ENCODE data around the gene NME1. TPM values are rescaled to one million over a fixed set of nuclear protein-coding genes. Genes with fewer than 3 reads are reported as not detected.
"Not testable (repeated sequence)": the region's sequence is repeated elsewhere in the genome, so short reads cannot be mapped to it uniquely, and the experiment has no call there.

NME1 gene
- total RNA-seq (2014; rRNA removed) = 234 and 259 TPM in 2 replicates
- 271 TPM for polyA plus RNA-seq (2012)

DNA sequence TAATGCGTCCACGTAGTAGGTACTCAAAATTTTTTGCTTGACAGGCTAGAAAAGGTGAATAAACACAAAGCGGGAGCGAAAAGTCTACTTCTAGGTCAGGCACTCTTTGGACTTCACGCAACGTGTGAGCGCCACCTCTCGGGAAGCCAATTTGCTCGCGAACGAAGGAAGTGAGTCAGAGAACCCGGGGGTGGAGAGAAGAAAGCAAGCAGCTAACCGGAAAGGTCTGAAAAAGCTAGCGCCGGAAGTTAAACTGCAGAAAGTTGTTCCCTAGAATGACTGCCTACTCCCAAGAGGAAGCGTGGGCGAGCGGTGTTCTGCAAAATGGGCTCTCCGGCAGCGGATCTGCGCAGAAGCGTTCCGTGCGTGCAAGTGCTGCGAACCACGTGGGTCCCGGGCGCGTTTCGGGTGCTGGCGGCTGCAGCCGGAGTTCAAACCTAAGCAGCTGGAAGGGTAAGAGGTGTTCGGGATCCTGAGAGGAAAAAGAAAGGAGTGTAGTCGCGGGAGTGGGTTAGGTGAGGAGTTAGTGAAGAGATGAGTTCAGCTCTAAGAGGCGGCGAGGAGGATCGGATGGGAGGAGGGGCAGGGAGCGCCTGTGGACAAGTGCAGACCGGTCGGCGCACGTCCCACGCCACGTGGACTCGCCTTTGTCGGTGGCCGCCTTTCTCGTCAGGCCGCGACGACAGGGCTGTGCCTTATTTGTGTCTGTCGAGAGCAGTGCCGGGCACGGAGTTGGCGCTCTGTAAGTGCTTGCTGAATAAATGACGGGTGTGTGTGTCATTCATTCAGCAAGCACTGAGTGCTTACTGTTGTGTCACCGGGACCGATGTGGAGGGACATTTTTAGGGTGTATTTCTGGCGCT is at the start of gene NME1:
Gene NME1, plus strand, starts transcription at position 350 of the 863 bp plus-strand sequence. CDS start 2,096 bp downstream, outside the sequence.
- DNase-seq (ENCODE audit: low read depth) = peak; percentile 99

DNA sequence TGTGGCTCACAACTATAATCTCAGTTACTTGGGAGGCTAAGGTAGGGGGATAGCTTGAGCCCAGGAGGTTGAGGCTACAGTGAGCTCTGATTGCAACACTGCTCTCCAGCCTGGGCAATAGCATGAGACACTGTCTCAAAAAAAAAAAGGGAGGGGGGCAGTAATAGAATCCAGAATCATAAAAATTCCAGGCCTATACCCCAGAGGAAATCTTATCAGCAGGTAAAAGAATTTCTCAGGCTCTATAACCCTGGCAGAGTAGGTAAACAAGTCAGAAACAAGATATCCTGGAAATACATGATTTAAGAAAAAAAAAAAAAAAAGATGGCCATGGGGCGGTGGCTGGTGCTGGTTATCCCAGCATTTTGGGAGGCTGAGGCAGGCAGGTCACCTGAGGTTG is 45.6 kb upstream of the NME1 start:
- DNase-seq (ENCODE audit: low read depth) = no peak

DNA sequence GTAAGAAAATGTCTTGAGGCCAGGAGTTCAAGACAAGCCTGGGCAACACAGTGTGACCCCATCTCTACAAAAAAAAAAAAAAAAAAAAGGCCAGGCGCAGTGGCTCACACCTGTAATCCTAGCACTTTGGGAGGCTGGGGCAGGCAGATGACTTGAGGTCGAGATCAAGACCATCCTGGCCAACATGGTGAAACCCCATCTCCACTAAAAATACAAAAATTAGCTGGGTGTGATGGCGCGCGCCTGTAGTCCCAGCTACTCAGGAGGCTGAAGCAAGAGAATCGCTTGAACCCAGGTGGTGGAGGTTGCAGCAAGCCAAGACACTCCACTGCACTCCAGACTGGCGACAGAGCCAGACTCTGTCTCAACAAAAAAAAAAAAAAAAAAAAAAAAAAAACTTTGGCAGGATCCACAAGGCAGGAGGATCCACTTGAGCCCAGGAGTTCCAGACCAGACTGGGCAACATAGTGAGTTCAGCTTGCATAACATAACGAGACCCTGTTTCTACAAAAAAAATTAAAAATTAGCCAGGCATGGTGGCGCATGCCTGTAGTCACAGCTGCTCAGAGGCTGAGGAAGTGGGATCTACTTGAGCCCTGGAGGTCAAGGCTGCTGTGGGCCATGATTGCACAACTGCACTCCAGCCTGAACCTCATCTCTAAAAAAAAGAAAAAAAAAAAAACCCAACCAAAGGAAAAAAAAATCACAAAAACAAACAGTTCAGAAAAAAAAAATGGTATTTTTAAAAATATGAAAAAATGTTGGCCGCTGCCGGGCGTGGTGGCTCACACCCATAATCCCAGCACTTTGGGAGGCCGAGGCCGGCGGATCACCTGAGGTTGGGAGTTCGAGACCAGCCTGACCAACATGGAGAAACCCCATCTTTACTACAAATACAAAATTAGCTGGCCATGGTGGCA is 40.8 kb upstream of the NME1 start:
- peak; percentile 85 for DNase-seq (ENCODE audit: low read depth)

DNA sequence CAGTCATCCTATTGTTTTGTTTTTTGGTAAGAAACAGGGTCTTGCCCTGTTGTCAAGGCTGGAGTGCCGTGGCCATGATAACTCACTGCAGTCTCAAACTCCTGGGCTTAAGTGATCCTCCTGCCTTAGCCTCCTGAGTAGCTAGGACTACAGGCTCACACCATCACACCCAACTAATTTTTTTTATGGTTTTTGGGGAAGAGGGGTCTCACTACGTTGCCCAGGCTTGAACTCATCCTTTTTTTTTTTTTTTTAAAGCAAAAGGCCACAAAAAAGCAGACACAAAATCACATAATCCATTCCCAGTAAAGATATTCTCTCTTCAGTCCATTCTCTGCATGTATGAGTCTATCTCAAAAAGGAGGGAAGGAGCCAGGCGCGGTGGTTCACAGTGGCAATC is 38.2 kb upstream of the NME1 start:
- no peak for DNase-seq (ENCODE audit: low read depth)

DNA sequence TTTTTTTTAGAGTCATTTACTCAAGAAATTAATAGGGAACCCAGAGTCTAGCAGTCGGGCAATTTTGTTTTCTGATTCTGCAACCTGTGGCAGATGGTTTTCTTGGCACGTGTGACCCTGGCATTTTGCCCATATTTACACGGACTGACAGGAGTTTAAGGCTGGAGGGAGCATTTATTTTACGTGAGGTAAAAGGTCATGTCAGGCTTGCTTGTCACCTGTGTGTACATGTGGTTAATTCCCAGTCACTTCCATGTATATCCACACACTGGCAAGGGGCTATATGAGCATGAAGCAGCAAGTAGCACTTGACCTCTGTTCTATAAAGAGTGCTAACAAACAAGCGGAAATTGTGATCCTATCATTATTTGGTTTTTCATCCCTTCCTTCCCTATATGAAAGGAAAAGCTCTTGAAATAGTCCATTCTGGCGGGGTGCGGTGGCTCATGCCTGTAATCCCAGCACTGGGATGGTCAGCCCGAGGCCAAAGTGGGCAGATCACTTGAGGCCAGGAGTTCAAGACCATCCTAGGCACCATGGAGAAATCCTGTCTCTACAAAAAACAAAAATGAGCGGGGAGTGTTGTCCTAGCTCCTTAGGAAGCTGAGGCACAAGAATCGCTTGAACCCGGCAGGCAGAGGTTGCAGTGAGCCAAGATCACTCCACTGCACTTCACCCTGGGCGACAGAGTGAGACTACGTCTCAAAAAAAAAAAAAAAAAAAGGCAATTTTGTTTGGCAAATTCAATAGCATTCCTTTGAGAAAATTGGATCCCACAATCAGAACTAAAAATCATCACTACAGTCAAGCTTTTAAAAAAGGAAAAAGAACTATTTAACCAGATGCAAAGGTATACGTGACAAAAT is 34.8 kb upstream of the NME1 start:
- peak; percentile 11 for DNase-seq (ENCODE audit: low read depth)

- peak; percentile 46 for DNase-seq (ENCODE audit: low read depth)
These were observed 33.7 kb upstream of the NME1 start for GRCh38 chr17:51119415-51120356.

DNA sequence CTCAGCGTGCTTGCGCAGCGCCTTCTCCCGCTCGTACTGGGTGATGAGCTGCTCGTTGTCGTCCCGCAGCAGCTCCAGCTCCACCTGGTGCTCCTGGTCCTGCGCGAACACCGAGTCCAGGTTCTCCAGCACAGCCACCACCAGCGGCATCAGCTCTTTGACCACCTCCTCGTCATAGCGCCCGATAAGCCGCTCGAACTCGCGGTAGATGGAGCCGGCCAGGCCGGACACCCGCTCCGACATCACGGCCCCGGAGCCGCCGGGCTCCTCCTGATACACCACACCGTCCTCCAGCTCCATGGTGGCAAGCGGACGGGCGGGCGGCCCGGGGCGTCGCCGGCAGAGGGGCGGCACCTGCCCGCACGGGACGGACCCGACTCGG is 33.0 kb upstream of the NME1 start:
- DNase-seq (ENCODE audit: low read depth) = peak; percentile 39

DNA sequence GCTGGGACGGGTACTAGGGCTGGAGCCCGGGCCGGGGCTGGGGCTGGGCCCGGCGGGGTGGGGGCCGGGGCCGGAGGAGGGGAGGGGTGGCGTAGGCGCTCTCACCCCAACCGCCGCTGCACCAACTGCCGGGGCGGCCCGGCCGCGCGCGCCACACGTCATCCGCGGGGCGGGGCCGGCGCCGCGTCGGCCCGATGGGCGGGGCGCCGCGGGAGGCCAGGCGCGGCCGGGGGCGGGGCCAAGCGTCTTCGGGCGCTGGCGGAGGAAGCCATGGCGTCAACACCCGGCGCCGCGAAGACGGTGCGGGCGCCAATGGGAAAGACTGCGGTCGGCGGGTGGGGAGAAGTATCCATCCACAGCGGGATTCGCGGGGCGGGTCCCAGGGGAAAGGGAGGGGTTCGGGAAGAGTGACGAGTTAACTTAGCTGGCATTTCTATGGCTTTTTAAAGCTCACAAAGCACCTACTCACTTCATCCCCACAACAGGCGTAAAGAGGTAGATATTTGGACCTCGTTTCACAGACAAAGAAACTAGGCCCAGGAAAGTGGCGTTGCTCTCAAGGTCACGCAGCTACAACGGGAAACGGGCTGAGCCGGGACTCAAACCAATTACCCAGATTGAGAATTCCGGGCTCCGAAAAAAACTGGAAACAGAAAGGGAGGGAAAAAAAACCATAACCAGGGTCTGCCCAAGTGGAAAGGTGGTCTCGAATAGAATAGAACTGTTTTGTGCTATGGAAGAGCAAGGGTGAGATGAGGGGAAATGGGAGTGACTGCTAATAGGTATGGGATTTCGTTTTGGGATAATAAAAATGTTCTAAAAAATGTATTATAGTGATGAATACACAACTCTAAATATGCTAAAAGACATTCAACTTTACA is 32.4 kb upstream of the NME1 start, which contains the start of gene SPAG9:
Gene SPAG9, minus strand, starts transcription at position 130 of the 881 bp plus-strand sequence. CDS start 212 bp downstream, outside the sequence.
- DNase-seq (ENCODE audit: low read depth) = peak; percentile 96

DNA sequence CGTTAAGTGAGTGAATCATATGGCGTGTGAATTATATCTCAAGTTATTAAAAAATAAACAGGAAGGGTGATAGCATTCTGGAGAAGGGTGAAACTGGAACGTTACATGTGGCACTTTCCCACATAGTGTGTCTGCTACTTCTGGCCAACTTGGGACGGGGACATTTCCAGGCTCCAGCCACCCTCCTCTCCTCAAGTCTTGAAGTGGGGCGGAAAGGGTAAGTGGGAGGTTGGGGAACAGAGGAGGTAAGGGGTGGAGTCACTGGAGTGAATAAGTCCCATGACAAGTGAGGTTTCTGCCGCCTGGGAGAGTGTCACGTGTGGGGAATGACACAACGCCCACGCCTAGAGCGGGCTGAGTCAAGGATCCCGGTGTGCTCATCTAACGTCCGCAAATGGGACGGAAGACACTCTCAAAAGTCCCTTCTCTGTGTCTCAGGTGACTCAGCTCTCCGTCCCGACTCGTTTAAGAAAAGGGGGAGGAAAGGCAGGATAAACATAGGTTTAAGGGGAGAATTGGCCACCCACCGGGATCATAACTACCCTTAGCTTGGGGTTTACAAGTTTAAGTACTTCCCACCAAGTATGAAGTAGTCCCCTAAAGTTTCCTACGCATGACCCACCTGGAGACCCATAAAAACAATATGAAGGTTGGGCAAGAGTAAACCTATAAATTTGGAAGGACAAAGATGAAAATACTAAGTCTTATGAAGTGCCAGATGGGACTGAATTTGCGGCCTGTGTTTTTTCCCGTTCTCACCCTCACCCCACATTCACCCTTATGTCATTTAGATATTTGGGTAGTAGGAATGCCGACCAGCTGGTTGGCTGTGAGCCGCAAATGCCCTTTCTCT is 31.5 kb upstream of the NME1 start:
- peak; percentile 95 for DNase-seq (ENCODE audit: low read depth)

DNA sequence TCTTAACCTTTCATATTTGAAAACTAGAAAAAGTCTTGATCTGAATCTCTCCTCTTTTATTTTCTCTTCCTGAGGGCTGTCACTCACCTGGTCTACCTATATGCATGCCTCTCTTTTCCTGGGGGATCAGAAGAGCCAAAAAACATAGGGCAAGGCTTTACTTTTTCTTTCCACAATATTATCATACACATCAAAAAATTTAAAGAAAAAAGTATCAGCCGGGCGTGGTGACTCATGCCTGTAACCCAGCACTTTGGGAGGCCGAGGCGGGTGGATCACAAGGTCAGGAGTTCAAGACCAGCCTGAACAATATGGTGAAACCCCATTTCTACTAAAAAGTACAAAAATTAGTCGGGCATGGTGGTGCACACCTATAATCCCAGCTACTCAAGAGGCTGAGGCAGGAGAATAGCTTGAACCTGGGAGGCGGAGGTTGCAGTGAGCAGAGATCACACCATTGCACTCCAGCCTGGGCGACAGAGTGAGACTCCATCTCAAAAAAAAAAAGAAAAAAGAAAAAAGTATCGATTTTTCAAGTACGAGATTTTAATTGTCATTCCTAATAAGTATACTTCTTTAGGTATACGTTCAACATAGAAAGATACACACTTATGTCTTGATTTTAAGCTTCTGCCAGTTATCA is 30.8 kb upstream of the NME1 start:
- not testable (repeated sequence) for DNase-seq (ENCODE audit: low read depth)

GRCh38 chr17:51124640-51125503 is 28.5 kb upstream of the NME1 start:
- DNase-seq (ENCODE audit: low read depth) = no peak

GRCh38 chr17:51128076-51128475 is 25.3 kb upstream of the NME1 start:
- peak; percentile 24 for DNase-seq (ENCODE audit: low read depth)

- DNase-seq (ENCODE audit: low read depth) = peak; percentile 50
These were observed 20.4 kb upstream of the NME1 start for GRCh38 chr17:51132964-51133319.

- peak; percentile 9 for DNase-seq (ENCODE audit: low read depth)
These were observed 20.0 kb upstream of the NME1 start for GRCh38 chr17:51133365-51133764.

- no peak for DNase-seq (ENCODE audit: low read depth)
These were observed 17.4 kb upstream of the NME1 start for GRCh38 chr17:51135956-51136355.

GRCh38 chr17:51142597-51142996 is 10.8 kb upstream of the NME1 start:
- DNase-seq (ENCODE audit: low read depth) = no peak

Data from LHCN-M2 (cell line).